Fibroblast of peridontal ligament (primary cell): Measurements from ENCODE around the gene SLC25A26.

Experiments
- DNase-seq: peaks from one replicate; pipeline ENCODE4 v3.0.0-alpha.2; 2010; ENCODE audit errors: extremely low read depth

Gene SLC25A26

GRCh38 chr3:66322436-66322835 is 101.6 kb downstream of the SLC25A26 start:
- peak; percentile 73 for DNase-seq

DNA sequence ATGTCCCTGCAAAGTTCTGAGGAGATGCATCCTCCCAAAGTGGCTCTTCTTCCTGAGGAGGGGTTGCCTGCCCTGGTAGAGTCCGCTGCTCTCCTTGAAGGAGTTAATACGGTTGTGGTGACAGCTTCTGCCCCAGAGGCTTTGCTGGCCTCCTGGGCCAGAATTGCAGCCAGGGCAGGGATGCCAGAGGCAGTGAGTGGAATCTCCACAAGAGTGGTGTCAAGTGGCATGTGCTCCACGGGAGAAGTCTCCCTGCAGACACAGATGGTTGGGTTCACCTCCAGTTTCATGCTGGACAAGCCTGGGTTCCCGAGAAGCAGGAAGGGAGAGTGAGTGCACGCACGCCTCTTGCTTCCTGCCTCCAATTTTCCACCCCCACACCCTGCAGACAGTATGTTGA is 105.5 kb downstream of the SLC25A26 start:
- DNase-seq = no peak

GRCh38 chr3:66335671-66336070 is 114.9 kb downstream of the SLC25A26 start:
- DNase-seq = no peak

DNA sequence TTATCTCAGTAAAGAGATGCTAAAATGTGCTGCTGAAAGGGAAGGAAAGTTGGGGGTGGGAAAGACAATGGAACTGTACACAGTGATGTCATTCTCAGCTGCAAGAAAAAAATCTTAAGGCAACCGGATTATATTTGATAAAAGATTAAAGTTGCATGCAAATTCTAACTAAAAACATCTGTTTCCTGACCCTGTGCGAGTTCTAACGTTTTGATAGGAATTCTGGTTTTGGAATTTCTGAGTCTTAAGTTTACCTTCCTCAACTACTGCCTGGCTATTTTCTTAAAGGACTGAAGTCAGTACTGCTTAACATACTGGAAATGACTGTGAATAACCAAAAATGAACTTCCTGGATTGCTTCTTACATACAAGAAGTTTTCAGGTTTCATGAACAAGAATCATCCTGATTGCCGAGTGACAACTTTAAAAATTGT is 115.5 kb downstream of the SLC25A26 start:
- peak; percentile 86 for DNase-seq

GRCh38 chr3:66338927-66339326 is 118.1 kb downstream of the SLC25A26 start:
- DNase-seq = peak; percentile 56

DNA sequence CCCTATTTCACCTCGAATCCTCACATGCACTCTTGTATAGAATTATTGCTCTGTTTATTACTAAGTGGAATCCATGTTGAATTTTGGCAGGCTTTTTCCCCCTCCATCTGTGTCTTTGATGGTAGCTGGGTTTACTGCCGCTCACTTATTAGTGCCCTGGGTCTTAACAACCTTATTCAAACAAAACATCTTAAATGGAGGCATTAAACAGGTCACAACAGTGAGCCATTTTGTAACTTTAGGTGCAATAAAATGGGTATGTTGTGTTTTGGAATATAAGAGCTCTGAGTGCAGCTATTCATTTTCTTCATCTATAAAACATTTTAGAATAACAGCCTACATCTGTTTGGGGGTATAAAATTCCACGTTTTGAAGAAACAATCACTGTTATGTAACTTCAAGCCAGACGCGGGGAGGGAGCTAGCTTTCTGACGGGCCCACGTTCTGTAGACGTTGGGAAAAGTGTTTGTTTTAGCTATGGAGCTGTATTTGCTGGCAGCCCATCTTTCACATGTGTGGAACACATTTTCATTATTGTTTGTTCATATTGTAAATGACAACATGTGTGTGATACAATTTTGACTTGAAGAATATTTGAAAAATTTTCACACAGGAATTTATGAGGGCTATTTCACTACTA is 122.0 kb downstream of the SLC25A26 start:
- no peak for DNase-seq

GRCh38 chr3:66344391-66344811 is 123.6 kb downstream of the SLC25A26 start:
- no peak for DNase-seq

- DNase-seq = no peak
Measured at GRCh38 chr3:66344848-66345578, 124.2 kb downstream of the SLC25A26 start.

DNA sequence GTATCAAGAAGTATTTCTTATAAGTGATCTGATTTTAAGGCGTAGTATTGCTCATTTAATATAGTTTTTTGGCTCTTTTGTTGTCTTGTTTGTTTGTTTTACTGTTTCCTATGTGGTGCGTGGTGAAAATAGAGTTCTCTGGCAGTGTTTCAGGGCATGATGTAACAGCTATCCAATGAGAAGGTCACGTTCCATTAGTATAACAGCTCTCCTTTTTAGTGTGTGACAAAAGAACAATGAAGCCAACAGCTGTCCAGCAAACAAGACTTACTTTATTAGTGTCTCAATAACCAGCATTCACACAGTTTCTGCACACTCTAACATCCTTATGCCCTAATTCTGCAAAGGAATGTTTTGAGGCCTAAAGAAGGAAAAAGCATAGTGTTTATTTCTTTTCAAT is 127.9 kb downstream of the SLC25A26 start:
- DNase-seq = no peak

- no peak for DNase-seq
Measured at GRCh38 chr3:66350601-66351000, 129.8 kb downstream of the SLC25A26 start.

DNA sequence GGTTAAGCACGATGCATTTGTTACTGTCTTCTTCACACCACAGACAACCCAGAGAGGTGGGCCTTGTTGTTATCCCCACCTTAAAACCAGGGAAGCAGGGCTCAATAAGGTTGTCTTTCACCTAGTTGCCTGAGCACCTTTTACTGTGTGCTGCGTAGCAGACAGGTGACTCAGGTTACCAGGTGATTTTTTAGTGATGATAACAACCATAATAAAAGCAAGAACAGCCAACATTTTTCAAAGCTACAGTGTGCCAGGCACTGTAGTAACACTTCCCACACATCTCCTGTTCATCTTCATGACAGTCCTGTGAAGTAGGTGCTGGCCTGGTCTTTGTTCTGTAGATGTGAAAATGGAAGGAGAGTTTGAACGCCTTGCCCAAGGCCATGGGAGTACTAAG is 132.2 kb downstream of the SLC25A26 start:
- DNase-seq = no peak

DNA sequence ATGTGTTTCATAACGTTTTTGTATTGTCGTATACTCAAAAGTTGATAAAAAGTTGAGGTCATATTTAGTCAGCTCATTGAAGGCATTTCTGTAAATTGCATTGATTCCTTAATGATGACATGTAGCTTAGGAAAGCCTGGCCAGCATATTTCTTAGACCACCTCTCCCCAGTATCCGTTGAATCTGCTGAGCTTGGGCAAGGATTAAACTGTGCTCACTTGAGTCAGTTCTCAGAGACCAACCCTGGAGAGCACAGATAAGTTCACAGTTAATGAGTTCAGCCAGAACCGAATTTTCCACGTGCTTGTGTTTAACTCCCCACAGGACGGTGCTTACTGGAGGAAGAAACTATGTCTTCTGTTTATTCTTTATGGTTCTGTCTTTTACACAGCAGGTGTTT is 132.7 kb downstream of the SLC25A26 start:
- DNase-seq = peak; percentile 50

DNA sequence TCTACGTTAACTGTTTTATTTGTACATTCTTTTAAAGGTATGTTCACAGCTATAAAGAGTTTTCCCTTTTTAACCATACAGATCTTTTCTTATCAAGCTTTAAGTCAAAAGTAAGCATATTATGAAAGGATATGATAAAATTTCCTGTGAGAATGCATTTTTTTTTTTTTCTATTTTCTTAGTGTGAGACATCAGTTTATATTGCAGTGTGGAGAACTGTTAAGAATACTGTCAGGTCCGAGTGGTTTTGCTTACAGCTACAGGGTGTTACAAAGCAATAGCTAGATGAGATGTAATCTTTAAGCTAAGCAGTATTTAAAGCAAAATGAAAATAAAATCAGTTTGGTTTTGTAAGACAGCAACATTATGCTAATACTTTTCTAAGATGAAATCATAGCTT is 133.2 kb downstream of the SLC25A26 start:
- no peak for DNase-seq

DNA sequence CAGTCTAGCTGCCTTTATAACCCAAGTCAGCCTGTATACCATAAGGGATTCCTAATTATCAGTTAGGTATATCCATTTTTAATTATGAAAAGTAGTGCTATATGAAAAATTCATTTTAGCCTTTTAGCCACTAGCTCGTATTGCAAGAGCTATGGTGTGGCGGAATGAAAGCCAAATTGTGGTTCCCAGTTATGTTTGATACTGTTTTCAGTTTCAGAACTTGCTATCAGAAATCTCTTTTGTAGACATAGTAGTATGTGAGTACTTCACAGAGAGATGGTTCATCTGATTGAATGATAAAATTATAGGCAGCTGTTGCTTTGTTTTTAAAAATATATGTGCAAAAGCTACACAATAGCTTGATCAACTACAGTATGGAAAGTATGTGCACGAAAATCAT is 134.6 kb downstream of the SLC25A26 start:
- DNase-seq = no peak

- no peak for DNase-seq
Measured at GRCh38 chr3:66355997-66356396, 135.2 kb downstream of the SLC25A26 start.

DNA sequence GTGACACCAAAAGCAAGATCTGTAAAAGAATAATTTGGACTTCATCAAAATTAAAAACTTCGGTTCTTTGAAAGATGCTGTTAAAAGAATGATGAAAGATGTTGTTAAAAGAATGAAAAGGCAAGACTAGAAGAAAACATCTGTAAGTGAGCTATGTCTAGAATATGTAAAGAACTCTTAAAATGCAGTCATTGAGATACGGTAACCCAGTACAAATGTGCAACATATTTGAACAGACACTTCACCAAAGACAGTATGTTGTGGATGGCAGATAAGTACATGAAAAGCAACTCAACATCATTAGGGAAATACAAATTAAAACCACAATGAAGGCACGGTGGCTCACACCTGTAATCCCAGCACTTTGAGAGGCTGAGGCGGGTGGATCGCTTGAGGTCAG is 140.6 kb downstream of the SLC25A26 start:
- DNase-seq = no peak

- DNase-seq = peak; percentile 42
Measured at GRCh38 chr3:66362541-66362941, 141.7 kb downstream of the SLC25A26 start.

DNA sequence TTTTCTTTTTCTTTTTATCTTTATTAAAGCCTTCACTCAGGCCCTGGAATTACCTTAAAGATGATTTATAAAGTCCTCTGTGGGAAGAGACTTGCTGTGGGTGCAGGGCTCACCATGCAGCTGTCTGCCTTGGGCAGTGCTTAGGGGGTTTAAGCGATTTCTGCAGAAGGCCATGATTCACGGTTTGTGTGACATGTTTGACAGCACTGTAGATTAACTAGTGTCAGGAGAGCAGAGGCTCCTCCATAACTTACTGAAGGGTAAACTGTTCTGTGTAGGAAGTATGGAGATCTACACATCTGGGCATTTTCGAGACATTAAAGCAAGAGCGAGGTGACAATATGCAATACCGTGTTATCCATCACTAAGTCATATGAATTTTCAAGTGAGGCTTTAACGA is 142.3 kb downstream of the SLC25A26 start:
- DNase-seq = no peak

GRCh38 chr3:66365080-66365479 is 144.3 kb downstream of the SLC25A26 start:
- DNase-seq = no peak

GRCh38 chr3:66366747-66367146 is 145.9 kb downstream of the SLC25A26 start:
- no peak for DNase-seq

DNA sequence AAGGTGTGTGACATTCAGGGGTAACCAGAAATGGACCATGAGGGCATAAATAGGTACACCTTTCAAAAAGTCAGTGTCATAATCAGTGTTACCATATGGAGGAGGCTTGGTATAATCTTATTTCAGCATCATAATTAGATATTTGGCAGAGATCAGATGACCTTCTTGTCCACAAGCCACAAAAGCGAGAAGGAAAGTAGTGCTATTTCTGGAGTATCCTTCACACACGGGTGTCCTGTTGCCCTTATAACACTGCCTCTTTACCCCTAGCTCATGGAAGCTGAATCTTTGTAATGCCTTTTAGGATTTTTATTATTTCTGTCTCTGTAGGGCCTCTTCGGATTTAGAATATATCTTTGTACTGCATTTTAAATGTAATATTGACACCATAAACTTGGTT is 147.2 kb downstream of the SLC25A26 start:
- DNase-seq = no peak

- no peak for DNase-seq
Measured at GRCh38 chr3:66370179-66370578, 149.4 kb downstream of the SLC25A26 start.

DNA sequence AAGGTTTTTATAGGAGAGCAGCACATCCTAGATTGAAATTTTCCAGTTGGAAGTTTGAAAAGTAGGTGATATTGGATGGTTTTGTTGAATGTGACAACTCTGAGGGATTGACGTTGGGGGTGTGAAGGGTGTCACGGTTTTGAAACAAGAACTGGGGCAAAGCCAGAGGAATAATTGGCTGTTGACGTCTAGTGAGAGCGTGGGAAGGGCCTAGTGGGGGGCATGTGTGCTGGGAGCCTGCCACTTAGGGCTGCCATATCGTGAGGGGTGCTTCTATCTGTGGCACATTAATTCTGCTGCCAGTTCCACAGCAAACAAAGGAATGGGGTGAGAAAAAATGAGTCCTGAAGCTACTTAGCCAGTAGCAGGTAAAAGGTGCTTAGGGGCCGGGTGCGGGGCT is 150.6 kb downstream of the SLC25A26 start:
- no peak for DNase-seq
